HepG2 (cell line): ENCODE measurements around the gene CDKN3. TPM values are rescaled to one million over a fixed set of nuclear protein-coding genes. Genes with fewer than 3 reads are reported as not detected.
A peak's percentile ranks its signal among the peaks of the same experiment; 100 is the strongest.

Experiments used
- AKNA ChIP-seq: sonication (generic); formaldehyde crosslinking; IDR thresholded peaks from 2 replicates; pipeline ENCODE4 v1.4.0; 2020; ENCODE audit warnings: missing genetic modification reagents, borderline replicate concordance
- HNRNPLL ChIP-seq: fragments of 200-400 bp; formaldehyde crosslinking; IDR thresholded peaks from 2 replicates; pipeline ENCODE4 v1.6.1; 2017; ENCODE audit warnings: mild to moderate bottlenecking, low read depth, low read length; ENCODE audit not compliant: poor library complexity, severe bottlenecking
- KDM2A ChIP-seq: sonication (generic); formaldehyde crosslinking; IDR thresholded peaks from 2 replicates; pipeline ENCODE4 v1.4.0; 2020; ENCODE audit warnings: low read depth, missing genetic modification reagents, borderline replicate concordance
- MED1 ChIP-seq: sonication (generic); formaldehyde crosslinking; IDR thresholded peaks from 2 replicates; pipeline ENCODE4 v1.4.0; 2020; ENCODE audit warnings: missing genetic modification reagents
- NCOR1 ChIP-seq: fragments of 200-600 bp; sonication (generic); IDR thresholded peaks from 2 replicates; pipeline ENCODE4 v1.7.0; 2017; ENCODE audit warnings: antibody characterized with exemption, low read length, borderline replicate concordance
- NR2C2 ChIP-seq: sonication (generic); formaldehyde crosslinking; IDR thresholded peaks from 2 replicates; pipeline ENCODE4 v1.4.0; 2020; ENCODE audit warnings: missing genetic modification reagents, mild to moderate bottlenecking, moderate library complexity, borderline replicate concordance
- PHF8 ChIP-seq: sonication (generic); formaldehyde crosslinking; IDR thresholded peaks from 2 replicates; pipeline ENCODE4 v1.5.0; 2020; ENCODE audit warnings: missing genetic modification reagents
- SMC3 ChIP-seq: IDR thresholded peaks from 2 replicates; pipeline ENCODE4 v1.6.1; 2011; ENCODE audit warnings: low read length, improper control_type of control experiment
- ZNF792 ChIP-seq: IDR thresholded peaks from 2 replicates; pipeline ENCODE4 v1.6.1; 2016
- polyA plus RNA-seq, 8 experiments: library from polyadenylated mRNA; depleted of rRNA in 3 of 8; stranded (reverse) in 7 of 8; unstranded in 1 of 8; fragments of >200 nt; fragmentation: Illumina TruSeq in 4 of 8; extraction: Trizol in 4 of 8; gene quantifications; 2 replicates each; pipeline versions ENCODE4 v1.2.1 to v1.2.3, GENCODE V29; 2011 to 2016; ENCODE audit warnings: low read depth in 4 of 8, missing spikeins in 1 of 8, mixed read lengths in 1 of 8; ENCODE audit not compliant: insufficient read depth in 1 of 8
- total RNA-seq, 5 experiments: library from RNA; depleted of rRNA; stranded (reverse); fragments of >200 nt; fragmentation: Illumina TruSeq; extraction: Trizol; gene quantifications; 2 replicates each; pipeline ENCODE4 v1.2.3, GENCODE V29; 2016; ENCODE audit warnings: low read depth in 1 of 5
- TF ChIP-seq, protein P1 (sequence below), 2 experiments: fragments of 450-650 bp in 1 of 2; sonication (generic) in 1 of 2; formaldehyde crosslinking; IDR thresholded peaks; 2 replicates each; pipeline versions ENCODE4 v1.5.0 to v1.8.0; 2020 to 2022; ENCODE audit warnings: mild to moderate bottlenecking in 1 of 2, missing genetic modification reagents in 1 of 2
- TF ChIP-seq, protein P2 (sequence below): IDR thresholded peaks from 2 replicates; pipeline ENCODE4 v1.6.1; 2016; ENCODE audit warnings: low read depth, control low read depth
- TF ChIP-seq, protein P3 (sequence below): IDR thresholded peaks from 2 replicates; pipeline ENCODE4 v1.6.1; 2016; ENCODE audit warnings: mild to moderate bottlenecking
- TF ChIP-seq, protein P4 (sequence below): sonication (generic); formaldehyde crosslinking; IDR thresholded peaks from 2 replicates; pipeline ENCODE4 v1.4.0; 2020; ENCODE audit warnings: missing genetic modification reagents

Gene CDKN3
- total and polyA plus RNA-seq, 2 of the 13 experiments (the other 11 are each of a cell fraction or from before 2014, with no cell fraction given), result 63.0 to 88.9 TPM

DNA sequence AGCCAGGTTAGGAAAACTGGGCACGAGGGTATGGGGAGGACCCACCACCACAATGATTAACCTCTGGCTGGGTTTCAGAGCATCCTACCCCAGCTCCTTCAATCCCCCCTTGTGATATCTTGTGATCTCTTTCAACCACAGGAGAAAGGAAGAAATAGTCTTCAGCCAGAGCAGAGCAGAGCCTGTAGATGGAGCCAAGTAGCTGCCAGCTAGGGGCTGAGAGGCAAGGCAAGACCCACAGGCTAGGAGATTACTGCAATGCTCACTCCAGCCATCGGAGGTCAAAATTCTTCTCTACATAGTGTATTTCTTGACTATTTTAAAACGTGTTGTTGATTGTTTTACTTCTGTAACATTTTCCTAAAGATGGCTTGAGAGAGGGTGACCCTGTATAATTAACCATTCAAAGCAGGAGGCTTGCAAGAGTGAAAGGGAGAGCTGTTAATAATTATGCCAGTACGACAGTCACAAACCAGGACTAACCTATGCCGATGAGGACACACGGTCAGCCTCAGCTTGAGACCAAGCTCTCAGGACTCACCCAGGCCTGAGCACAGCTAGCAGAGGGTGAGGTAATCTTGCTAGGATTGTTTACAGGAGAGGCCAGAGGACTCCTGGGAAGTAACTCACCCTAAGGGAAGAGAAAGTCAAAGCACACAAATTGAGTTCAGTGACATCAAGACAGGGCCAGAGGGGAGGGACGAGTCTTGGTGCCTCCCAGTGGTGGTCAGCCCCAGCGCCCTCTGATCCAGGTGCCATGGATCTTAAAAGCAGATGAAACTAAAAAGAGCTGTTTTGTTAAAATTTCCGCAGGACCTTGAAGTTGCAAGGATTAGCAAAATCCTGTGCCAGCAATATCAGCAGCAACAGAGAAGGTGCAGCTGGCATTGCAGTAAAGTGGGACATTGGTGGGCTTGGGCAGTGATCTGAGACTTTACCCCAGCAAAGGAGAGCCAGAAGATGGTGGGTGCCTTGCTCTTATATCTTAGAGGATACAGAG is 29.8 kb upstream of the CDKN3 start (continued):
- TF ChIP-seq, protein P1, sequence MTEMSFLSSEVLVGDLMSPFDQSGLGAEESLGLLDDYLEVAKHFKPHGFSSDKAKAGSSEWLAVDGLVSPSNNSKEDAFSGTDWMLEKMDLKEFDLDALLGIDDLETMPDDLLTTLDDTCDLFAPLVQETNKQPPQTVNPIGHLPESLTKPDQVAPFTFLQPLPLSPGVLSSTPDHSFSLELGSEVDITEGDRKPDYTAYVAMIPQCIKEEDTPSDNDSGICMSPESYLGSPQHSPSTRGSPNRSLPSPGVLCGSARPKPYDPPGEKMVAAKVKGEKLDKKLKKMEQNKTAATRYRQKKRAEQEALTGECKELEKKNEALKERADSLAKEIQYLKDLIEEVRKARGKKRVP (CRISPR knock-in tag; IDR thresholded peaks at IDR 0.05), result peak in 1 of 2 experiments; percentile 11; a peak in 1 of 4 replicates
- TF ChIP-seq KDM2A (CRISPR knock-in tag) (0 out of 2 replicates have a peak, but pooled peaks have one; percentile 35), SMC3 (peak; percentile 77), NR2C2 (CRISPR knock-in tag) (no peak), NCOR1 (peak; percentile 25; the same call in 1 of the 2 replicates), HNRNPLL (no peak), ZNF792 (peak; percentile 30), AKNA (CRISPR knock-in tag) (no peak), MED1 (CRISPR knock-in tag) (0 out of 2 replicates have a peak, but pooled peaks have one; percentile 54), PHF8 (CRISPR knock-in tag) (peak; percentile 54)
- TF ChIP-seq, protein P2, sequence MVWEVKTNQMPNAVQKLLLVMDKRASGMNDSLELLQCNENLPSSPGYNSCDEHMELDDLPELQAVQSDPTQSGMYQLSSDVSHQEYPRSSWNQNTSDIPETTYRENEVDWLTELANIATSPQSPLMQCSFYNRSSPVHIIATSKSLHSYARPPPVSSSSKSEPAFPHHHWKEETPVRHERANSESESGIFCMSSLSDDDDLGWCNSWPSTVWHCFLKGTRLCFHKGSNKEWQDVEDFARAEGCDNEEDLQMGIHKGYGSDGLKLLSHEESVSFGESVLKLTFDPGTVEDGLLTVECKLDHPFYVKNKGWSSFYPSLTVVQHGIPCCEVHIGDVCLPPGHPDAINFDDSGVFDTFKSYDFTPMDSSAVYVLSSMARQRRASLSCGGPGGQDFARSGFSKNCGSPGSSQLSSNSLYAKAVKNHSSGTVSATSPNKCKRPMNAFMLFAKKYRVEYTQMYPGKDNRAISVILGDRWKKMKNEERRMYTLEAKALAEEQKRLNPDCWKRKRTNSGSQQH (CRISPR knock-in tag), result peak; percentile 6; the same call in 1 of the 2 replicates
- TF ChIP-seq, protein P3, sequence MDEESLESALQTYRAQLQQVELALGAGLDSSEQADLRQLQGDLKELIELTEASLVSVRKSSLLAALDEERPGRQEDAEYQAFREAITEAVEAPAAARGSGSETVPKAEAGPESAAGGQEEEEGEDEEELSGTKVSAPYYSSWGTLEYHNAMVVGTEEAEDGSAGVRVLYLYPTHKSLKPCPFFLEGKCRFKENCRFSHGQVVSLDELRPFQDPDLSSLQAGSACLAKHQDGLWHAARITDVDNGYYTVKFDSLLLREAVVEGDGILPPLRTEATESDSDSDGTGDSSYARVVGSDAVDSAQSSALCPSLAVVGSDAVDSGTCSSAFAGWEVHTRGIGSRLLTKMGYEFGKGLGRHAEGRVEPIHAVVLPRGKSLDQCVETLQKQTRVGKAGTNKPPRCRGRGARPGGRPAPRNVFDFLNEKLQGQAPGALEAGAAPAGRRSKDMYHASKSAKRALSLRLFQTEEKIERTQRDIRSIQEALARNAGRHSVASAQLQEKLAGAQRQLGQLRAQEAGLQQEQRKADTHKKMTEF, result peak; percentile 66; the same call in 1 of the 2 replicates
- TF ChIP-seq, protein P4, sequence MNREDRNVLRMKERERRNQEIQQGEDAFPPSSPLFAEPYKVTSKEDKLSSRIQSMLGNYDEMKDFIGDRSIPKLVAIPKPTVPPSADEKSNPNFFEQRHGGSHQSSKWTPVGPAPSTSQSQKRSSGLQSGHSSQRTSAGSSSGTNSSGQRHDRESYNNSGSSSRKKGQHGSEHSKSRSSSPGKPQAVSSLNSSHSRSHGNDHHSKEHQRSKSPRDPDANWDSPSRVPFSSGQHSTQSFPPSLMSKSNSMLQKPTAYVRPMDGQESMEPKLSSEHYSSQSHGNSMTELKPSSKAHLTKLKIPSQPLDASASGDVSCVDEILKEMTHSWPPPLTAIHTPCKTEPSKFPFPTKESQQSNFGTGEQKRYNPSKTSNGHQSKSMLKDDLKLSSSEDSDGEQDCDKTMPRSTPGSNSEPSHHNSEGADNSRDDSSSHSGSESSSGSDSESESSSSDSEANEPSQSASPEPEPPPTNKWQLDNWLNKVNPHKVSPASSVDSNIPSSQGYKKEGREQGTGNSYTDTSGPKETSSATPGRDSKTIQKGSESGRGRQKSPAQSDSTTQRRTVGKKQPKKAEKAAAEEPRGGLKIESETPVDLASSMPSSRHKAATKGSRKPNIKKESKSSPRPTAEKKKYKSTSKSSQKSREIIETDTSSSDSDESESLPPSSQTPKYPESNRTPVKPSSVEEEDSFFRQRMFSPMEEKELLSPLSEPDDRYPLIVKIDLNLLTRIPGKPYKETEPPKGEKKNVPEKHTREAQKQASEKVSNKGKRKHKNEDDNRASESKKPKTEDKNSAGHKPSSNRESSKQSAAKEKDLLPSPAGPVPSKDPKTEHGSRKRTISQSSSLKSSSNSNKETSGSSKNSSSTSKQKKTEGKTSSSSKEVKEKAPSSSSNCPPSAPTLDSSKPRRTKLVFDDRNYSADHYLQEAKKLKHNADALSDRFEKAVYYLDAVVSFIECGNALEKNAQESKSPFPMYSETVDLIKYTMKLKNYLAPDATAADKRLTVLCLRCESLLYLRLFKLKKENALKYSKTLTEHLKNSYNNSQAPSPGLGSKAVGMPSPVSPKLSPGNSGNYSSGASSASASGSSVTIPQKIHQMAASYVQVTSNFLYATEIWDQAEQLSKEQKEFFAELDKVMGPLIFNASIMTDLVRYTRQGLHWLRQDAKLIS (CRISPR knock-in tag), result no peak
